HG02678 (cell line): ENCODE data around the gene PNKD.

Source experiments
- ATAC-seq: cut with Tn5 transposase; IDR thresholded peaks from one replicate; pipeline ENCODE4 v1.9.1; 2021; ENCODE audit warnings: mild to moderate bottlenecking, moderate library complexity; ENCODE audit not compliant: unreplicated experiment

The PNKD gene

DNA sequence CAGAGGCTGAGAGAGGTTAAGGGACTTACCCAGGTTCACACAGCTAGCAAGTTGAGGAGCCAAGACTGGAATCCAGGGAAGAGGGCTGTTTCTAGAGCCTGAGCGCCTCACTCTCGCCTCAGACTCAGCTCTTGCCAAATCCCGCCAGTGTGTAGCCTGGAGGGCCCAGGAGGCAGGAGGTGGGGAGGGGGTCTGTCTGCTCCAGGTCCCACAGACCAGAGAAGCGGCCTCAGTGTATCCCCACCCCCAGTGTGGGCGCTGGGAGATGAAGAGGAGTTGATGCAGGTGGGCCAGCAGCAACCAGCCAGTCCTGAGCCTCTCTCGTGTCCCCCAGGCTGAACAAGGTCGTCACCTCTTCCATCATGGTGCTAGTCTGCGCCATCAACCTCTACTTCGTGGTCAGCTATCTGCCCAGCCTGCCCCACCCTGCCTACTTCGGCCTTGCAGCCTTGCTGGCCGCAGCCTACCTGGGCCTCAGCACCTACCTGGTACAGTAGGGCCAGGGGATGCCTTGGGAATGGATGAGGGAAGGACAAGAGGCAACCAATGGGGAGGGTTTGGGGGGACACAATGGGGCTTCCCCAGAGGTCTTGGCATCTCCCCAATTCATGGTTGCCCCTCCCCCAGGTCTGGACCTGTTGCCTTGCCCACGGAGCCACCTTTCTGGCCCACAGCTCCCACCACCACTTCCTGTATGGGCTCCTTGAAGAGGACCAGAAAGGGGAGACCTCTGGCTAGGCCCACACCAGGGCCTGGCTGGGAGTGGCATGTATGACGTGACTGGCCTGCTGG, 124.2 kb downstream of the PNKD start:
- no peak for ATAC-seq

- ATAC-seq: no peak
Observed at GRCh38 chr2:218395090-218395444, 124.7 kb downstream of the PNKD start.

- no peak for ATAC-seq
Observed at GRCh38 chr2:218395456-218395825, 125.1 kb downstream of the PNKD start.

- peak; percentile 53 for ATAC-seq
Observed at GRCh38 chr2:218395826-218396687, 125.7 kb downstream of the PNKD start.
